ENCODE data around the gene RASA3. TPM values are rescaled to one million over a fixed set of nuclear protein-coding genes. Genes with fewer than 3 reads are reported as not detected.

Gene RASA3
- total and polyA plus RNA-seq, 2 of the 4 experiments (the other 2 are of a cell fraction), result 21.0 to 31.4 TPM

- ChIA-PET CTCF (no interaction called here), POLR2A (ENCODE audit: unreplicated experiment) (no interaction called here)
- Histone ChIP-seq H3K4me3 (ENCODE audit: insufficient read depth, low read depth, low read length) (no peak overlapping the region), H2BK5ac (ENCODE audit: low read depth, low read length, poor library complexity, severe bottlenecking) (no peak overlapping the region), H3K56ac (ENCODE audit: extremely low read depth, insufficient read depth, low read length) (no peak overlapping the region), H3K4me2 (ENCODE audit: low read depth, low read length) (no peak overlapping the region), H3K4me1 (ENCODE audit: control insufficient read depth, insufficient read depth, low read length) (peaks cover 10% of the 10 kb centered on the region), H3K9me1 (ENCODE audit: insufficient read depth, low read length) (peaks cover 33% of the 10 kb centered on the region), H2AFZ (replicated peaks; ENCODE audit: low read length, poor library complexity) (peak overlapping the region; percentile 14), H4K20me1 (ENCODE audit: insufficient read depth, low read length) (peaks cover 17% of the 10 kb centered on the region), H2BK15ac (ENCODE audit: low read depth, low read length) (no peak overlapping the region), H3K4ac (ENCODE audit: low read depth, low read length) (no peak overlapping the region), H3K79me1 (ENCODE audit: low read depth in 1 of 2, low read length in 2 of 2) (peaks cover 6 to 60% of the 10 kb centered on the region in 2 experiments; a peak in 3 of 4 replicates), H3K23ac (ENCODE audit: low read depth, low read length) (no peak overlapping the region), H2BK20ac (ENCODE audit: low read depth, low read length) (no peak overlapping the region), H2BK120ac (ENCODE audit: low read depth, low read length) (no peak overlapping the region), H3K14ac (replicated peaks; ENCODE audit: low read depth, low read length) (no peak overlapping the region), H4K5ac (ENCODE audit: low read depth, low read length) (no peak overlapping the region), H2AK5ac (ENCODE audit: low read depth, low read length) (no peak overlapping the region), H4K8ac (ENCODE audit: low read depth in 2 of 2, low read length in 2 of 2) (no peak overlapping the region), H3K9me3 (ENCODE audit: control insufficient read depth, insufficient read depth, low read length) (no peaks in the 10 kb centered on the region), H3K9ac (ENCODE audit: low read depth, low read length) (no peak overlapping the region), H3K27ac (ENCODE audit: insufficient read depth, low read length) (no peak overlapping the region), H3K36me3 (ENCODE audit: control insufficient read depth, insufficient read depth, low read length) (peaks cover 72% of the 10 kb centered on the region), H4K91ac (ENCODE audit: insufficient read depth, low read depth, low read length) (no peak overlapping the region), H3K27me3 (ENCODE audit: control insufficient read depth, insufficient read depth, low read length) (no peaks in the 10 kb centered on the region), H2AK9ac (replicated peaks; ENCODE audit: low read depth, low read length, poor library complexity) (peak overlapping the region; percentile 55), H3K18ac (ENCODE audit: low read depth, low read length) (no peak overlapping the region)
- in situ Hi-C loops (cut with MboI; ENCODE audit: low sequenced_read_pairs) (no loop called here), intact Hi-C loops (cut with micrococcal nuclease) (no loop called here), dilution Hi-C loops (cut with HindIII; ENCODE audit: low sequenced_read_pairs, unreplicated experiment) (no loop called here)
- BruUV-seq (replicated peaks), result no TSS peak
- TF ChIP-seq RCOR1 (IDR thresholded peaks at IDR 0.05; ENCODE audit: insufficient replicate concordance, low read length) (no peak), ELK1 (IDR thresholded peaks at IDR 0.05; ENCODE audit: borderline replicate concordance, low read depth, low read length) (no peak), CEBPB (IDR thresholded peaks at IDR 0.05; ENCODE audit: low read depth, low read length) (no peak), MXI1 (IDR thresholded peaks at IDR 0.05; ENCODE audit: borderline replicate concordance, low read depth, low read length) (no peak), SMC3 (IDR thresholded peaks at IDR 0.05; ENCODE audit: low read depth, low read length) (no peak), NFE2L2 (IDR thresholded peaks at IDR 0.05; ENCODE audit: low read depth, low read length) (no peak), RFX5 (IDR thresholded peaks at IDR 0.05; ENCODE audit: low read depth, low read length) (no peak), CHD1 (IDR thresholded peaks at IDR 0.05; ENCODE audit: low read depth, low read length) (no peak), CTCF (conservative IDR thresholded peaks at IDR 0.05; ENCODE audit: low read depth, low read length) (no peak), FOS (IDR thresholded peaks at IDR 0.05; ENCODE audit: low read depth, low read length) (no peak), RAD21 (IDR thresholded peaks at IDR 0.05; ENCODE audit: low read length) (no peak), POLR2A (IDR thresholded peaks at IDR 0.05; ENCODE audit: low read depth, low read length) (no peak), BHLHE40 (IDR thresholded peaks at IDR 0.05; ENCODE audit: low read depth, low read length) (no peak), MAZ (IDR thresholded peaks at IDR 0.05; ENCODE audit: borderline replicate concordance, low read depth, low read length) (no peak), USF2 (IDR thresholded peaks at IDR 0.05; ENCODE audit: low read depth, low read length) (no peak), MAFK (IDR thresholded peaks at IDR 0.05; ENCODE audit: low read depth, low read length) (no peak)
- DNase-seq (no peak), ATAC-seq (ENCODE audit: low read depth) (no peak)
- WGBS, 2 experiments (ENCODE audit: extremely low coverage in 2 of 2, insufficient read length in 1 of 2), result 92% methylated on average over 16 of the region's 41 CpGs; no CpG with 5 or more reads in 1 of the 2 experiments
Observed at GRCh38 chr13:113978741-113979481, 153.5 kb downstream of the RASA3 start.

Measured in IMR-90 (cell line).